Measurements from ENCODE around the gene BCAR1.
"Not testable (repeated sequence)": the region's sequence is repeated elsewhere in the genome, so short reads cannot be mapped to it uniquely, and the experiment has no call there.

BCAR1 gene

DNA sequence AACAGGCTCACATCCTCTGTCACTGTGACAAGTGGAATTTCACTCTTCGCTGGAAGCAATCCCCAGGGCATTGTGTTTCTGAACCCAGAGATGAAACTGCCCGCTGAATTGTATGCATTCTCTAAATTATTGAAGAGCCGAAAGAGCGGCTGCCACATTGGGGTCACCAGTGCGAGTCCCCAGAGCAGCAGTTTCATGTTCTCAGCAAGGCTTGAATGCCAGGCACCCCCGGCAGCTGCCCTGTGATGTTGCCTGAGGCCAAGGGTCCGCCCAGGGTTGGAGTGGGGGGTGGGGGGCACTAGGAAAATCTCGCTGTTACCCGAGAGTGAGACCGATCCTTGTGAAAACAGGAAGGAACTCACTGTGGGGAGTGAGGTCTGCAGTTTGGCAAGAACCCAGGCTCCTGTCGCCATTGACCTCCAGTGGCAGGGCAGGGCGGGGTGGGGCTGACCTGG, 20.7 kb upstream of the BCAR1 start:
- in situ Hi-C loops (cut with MboI; ENCODE audit: low pct_unique_long_range_greater_than_20kb, low sequenced_read_pairs): no loop called here
- peak; percentile 42 for DNase-seq

- no peak for DNase-seq
- in situ Hi-C loops (cut with MboI; ENCODE audit: low pct_unique_long_range_greater_than_20kb, low sequenced_read_pairs): no loop called here
Measured at GRCh38 chr16:75271441-75272096, 20.1 kb upstream of the BCAR1 start.

GRCh38 chr16:75269358-75269757, 17.9 kb upstream of the BCAR1 start:
- DNase-seq; in situ Hi-C loops (cut with MboI; ENCODE audit: low pct_unique_long_range_greater_than_20kb, low sequenced_read_pairs): not testable (repeated sequence)

GRCh38 chr16:75267631-75268264, 16.3 kb upstream of the BCAR1 start:
- DNase-seq: no peak
- in situ Hi-C loops (cut with MboI; ENCODE audit: low pct_unique_long_range_greater_than_20kb, low sequenced_read_pairs): no loop called here

DNA sequence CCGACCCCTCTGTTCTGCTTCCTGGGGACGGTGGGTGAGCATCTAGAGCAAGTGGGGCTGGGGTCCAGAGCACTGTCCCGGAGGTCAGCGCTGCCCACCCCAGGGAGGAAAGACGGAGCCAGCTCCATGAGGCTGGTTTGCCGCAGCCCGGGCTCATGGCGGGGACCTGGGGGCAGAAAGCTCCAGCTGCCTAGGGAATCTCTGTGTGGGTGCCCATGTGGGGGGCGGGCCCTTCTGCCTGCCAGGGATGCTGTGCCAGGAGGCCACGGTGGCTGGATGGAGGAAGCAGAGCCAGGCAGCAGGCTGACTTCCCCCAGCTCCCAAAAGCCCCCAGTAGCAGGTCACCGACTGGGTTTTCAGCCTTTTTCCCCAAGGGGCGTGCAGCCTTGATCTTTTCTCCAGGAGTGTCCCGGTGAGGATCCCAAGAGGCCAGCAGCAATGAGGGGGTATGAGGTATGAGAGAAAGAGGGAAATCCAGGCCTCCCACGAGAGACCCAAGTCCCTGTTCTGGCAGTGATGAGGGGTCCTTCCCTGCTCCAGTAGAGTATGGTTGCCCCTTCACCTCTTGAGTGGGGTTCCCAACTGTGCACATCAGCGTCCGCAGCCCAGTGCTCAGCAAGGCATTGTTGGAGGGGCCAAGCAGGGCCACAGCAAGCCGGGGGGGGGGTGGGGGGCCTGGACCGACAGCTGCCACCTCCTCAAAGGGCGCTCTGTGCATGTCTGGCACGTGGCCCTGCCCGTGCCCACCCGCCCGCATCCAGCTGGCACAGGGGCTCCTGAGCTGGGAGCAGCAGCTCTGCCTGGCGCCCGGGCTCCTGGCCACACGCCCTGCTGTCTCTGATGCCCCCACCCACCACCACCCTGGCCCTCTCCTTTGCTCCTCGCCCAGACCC, 15.6 kb upstream of the BCAR1 start:
- DNase-seq: no peak
- in situ Hi-C loops (cut with MboI; ENCODE audit: low pct_unique_long_range_greater_than_20kb, low sequenced_read_pairs): no loop called here

- in situ Hi-C loops (cut with MboI; ENCODE audit: low pct_unique_long_range_greater_than_20kb, low sequenced_read_pairs): no loop called here
- no peak for DNase-seq
Measured at GRCh38 chr16:75265911-75266701, 14.7 kb upstream of the BCAR1 start.

DNA sequence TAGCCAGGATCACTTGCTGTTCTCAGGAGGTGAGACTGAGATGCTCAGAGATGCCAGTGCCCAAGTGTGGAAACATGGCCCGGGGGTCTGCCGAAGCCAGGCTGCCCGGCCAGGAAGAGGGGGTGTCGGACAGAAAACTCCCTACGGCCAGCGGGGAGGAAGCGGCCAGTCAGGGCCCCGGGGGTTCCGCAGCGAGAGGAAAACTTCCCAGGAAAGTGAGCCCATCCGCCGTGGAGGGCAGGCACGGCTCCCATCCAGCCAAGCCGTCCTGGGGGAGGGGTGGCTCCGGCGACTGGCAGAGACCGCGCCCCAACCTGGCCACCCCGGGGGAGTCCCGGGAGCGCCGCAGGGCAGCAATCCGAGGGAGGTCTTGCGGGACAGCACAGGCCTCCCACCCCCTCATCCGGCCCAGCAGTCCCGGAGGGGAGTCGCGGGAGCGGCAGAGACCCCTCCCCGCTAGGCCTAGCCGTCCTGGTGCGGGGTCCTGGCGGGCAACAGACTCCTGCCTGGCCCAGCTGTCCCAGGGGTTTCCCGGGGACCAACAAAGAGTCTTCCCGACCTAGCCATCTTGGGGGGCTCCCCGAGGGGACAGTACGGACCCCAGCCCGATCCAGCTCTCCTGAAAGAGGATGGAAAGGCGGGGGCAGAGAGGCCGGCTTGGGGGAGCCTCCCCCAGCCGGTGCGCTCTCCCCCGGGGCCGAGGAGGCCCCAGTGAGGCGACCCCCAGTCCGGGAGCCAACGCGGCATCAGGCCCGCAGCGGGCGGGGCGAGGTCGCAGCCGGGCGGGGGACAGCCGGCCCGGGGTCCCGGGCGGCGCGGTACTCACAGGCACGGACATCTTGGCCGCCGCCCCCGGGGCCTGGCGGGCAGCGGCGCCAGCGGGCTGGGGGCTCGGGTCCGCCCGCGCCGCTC, 13.8 kb upstream of the BCAR1 start:
- DNase-seq: no peak
- in situ Hi-C loops (cut with MboI; ENCODE audit: low pct_unique_long_range_greater_than_20kb, low sequenced_read_pairs): no loop called here

DNA sequence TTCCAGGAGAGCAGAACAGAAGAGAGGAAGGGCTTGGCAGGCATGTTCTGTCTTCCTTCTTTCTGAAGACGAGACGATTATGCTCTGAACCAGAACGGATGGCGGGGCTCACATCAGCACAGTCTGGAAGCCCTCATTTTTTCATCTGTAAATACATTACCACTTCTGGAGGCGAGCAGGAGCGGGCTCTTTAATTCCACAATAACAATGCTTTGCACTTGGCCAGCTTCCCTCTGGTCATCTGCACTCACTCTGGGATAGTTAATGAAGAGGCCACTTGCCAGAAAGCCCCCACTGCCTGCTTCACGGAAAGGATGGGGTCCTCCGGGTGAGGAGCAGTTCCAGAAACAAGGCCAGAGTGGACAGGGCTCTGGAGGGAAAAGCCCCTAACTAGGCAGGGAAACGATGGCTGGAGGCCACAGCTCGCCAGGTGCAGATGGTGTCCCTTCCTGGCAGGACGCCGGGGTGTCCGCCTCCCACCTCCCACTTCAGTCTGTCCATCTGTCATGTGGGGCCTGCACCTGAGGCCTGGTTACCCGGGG, 13.1 kb upstream of the BCAR1 start:
- no peak for DNase-seq
- in situ Hi-C loops (cut with MboI; ENCODE audit: low pct_unique_long_range_greater_than_20kb, low sequenced_read_pairs): no loop called here

GRCh38 chr16:75263963-75264445, 12.6 kb upstream of the BCAR1 start:
- DNase-seq: no peak
- in situ Hi-C loops (cut with MboI; ENCODE audit: low pct_unique_long_range_greater_than_20kb, low sequenced_read_pairs): no loop called here

- no peak for DNase-seq
- in situ Hi-C loops (cut with MboI; ENCODE audit: low pct_unique_long_range_greater_than_20kb, low sequenced_read_pairs): no loop called here
Measured at GRCh38 chr16:75263291-75263962, 12.0 kb upstream of the BCAR1 start.

GRCh38 chr16:75262800-75263127, 11.3 kb upstream of the BCAR1 start:
- in situ Hi-C loops (cut with MboI; ENCODE audit: low pct_unique_long_range_greater_than_20kb, low sequenced_read_pairs): no loop called here
- no peak for DNase-seq

DNA sequence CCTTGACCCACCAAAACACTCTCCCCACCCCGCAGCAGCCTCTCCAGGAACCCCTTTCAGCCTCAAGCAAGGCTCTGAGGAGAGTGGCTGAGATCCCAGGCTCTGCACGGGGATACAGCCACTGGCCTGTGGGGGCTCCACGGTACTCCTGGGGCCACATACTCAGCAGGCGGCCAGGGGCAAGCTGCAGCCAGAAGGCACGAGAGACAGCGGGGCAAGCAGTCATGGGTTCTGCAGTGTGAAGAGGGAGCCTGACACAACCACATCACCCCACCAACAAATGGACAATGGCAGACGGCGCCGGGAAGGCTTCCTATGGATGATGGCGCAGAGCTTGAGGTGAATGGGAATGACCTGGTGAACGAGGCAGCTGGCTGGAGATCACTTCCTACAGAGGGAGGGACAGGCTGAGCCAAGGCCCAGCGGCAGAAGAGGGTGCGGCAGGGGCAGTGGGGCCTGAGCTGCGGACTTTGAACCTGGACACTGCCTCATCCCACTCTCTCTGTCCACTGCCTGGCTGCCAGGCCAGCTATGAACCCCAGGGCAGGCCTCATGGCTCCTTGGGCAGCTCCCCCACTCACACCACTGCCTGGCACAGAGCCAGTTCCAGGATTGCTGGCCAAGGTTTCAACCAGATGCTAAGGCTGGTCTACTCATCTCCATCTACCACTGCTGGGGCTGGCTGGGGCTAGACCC, 10.8 kb upstream of the BCAR1 start:
- DNase-seq: no peak
- in situ Hi-C loops (cut with MboI; ENCODE audit: low pct_unique_long_range_greater_than_20kb, low sequenced_read_pairs): no loop called here

DNA sequence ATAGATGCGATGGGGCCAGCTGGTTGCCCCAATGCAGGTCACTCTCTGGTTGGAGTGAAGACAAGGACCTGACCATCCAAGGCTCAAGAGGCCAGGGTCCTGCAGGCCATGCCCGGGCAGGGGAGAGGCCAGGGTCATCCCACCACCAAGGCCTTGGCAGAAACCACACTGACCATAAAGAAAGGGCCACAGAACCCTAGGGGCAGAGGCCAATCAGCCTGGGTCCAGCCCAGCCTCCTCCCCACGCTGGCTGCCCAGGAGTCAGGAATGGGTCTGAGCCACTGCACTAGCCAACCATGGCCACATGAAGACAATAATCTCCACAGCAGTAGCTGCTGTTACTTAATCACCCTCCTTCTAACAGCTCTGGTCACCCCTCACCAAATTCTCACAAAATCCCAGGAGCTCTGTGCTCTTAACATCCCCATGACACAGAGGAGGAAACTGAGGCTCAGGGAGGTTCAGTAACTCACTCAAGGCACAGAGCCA, 10.2 kb upstream of the BCAR1 start:
- in situ Hi-C loops (cut with MboI; ENCODE audit: low pct_unique_long_range_greater_than_20kb, low sequenced_read_pairs): no loop called here
- DNase-seq: no peak

DNA sequence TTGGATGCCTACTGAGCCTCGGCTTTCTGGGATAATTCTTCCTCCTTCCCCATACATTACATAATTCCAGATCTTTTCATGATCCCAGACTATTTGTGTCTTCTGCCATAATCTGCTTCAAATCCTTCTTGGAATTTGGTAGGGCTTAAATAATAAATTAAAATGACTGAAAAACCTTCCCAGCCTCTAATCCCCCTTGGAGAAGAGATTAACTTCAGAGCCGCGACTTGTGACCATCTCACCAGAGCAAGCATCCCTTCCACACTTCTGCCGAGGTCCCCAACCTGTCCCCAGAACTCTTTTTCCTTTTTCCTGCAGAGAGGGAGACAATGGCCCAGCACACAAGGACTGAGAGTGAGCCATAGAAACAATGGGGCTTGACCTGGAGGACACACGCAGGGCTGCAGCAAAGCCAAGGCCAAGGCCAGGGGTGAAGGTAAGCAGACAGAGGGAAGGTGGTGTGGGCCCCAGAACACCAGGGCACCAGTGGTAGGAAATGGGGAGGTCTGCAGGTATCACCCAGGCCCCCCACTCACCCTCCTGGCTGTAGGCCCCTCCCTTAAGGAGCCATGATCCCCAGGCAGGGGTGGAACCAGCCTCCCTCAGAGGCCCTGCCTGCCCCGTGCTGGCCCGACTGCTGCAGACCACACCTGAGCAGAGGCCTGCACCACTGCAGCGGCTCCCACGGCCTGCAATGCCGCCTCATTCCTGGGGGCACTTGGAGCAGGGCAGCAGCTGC, 9.6 kb upstream of the BCAR1 start:
- in situ Hi-C loops (cut with MboI; ENCODE audit: low pct_unique_long_range_greater_than_20kb, low sequenced_read_pairs): no loop called here
- DNase-seq: no peak

GRCh38 chr16:75258807-75259141, 7.3 kb upstream of the BCAR1 start:
- DNase-seq: no peak

More at GRCh38 chr16:75258807-75259141, 7.3 kb upstream of the BCAR1 start:
- in situ Hi-C loops (cut with MboI; ENCODE audit: low pct_unique_long_range_greater_than_20kb, low sequenced_read_pairs): no loop called here
